Measurements from ENCODE around the gene MSN.

DNA sequence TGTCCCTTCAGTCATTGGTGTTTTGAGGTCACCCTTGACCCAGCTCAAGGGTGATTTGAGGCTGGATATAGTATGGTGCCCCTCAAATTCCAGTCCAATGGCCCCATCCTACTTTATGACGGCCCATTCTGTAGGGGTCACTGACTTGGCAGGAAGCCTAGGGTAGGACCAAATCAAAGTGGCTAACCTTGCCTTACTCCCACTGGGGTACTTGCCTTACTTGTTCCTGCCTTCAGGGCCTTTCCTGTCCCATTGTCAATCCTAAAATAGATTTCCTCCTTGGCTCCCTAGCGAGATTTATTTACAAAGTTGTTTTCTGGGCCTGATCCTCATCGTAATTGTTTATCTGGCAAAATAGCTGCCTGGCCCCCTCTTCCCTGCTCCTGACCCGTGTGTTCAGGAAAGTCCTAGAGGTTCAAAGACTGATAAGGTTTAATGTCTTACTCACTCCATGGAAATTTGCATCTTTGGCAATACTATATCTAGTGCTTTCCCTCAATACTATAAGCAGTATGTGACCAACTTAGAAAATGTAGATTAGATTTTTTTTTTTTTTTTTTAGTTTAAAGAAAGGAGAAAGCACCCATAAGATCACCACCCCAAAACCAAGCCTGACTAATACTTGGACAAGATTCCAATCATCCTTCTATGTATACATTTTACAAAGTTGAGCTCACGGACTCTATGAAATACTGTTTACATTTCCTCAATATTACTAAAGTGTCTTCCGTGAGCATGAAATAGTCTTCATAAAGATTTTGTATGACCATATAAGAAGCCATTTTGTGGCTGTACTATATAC lies 44.8 kb downstream of the MSN start:
- TF ChIP-seq POLR2AphosphoS5 (IDR thresholded peaks at IDR 0.05; ENCODE audit: borderline replicate concordance, low read depth, low read length) (no peak), EZH2 (IDR thresholded peaks at IDR 0.05) (no peak), FOXP2 (optimal IDR thresholded peaks at IDR 0.05; ENCODE audit: control extremely low read depth, extremely low read length, insufficient read depth) (no peak)
